LoVo (cell line): ENCODE results near the gene ATG13.
"Not testable (repeated sequence)": the region's sequence is repeated elsewhere in the genome, so short reads cannot be mapped to it uniquely, and the experiment has no call there.

ENCODE experiments used
- DNase-seq: peaks from one replicate; pipeline ENCODE4 v3.0.0-alpha.2; 2016; ENCODE audit warnings: low spot score

The ATG13 gene

GRCh38 chr11:46617134-46617971, at the start of gene ATG13, which contains the start of gene HARBI1:
Gene ATG13, plus strand, starts transcription at chr11:46617553. Its CDS starts 26,739 bp downstream, at chr11:46644292.
Gene HARBI1, minus strand, starts transcription at chr11:46617227. Its CDS starts 990 bp downstream, at chr11:46616237.
- peak; percentile 90 for DNase-seq

GRCh38 chr11:46570790-46571398, 46.5 kb upstream of the ATG13 start:
- no peak for DNase-seq

- no peak for DNase-seq
Measured at GRCh38 chr11:46574656-46575055, 42.7 kb upstream of the ATG13 start.

- DNase-seq: no peak
Measured at GRCh38 chr11:46577058-46577457, 40.3 kb upstream of the ATG13 start.

- no peak for DNase-seq
Measured at GRCh38 chr11:46582588-46582987, 34.8 kb upstream of the ATG13 start.

GRCh38 chr11:46583513-46583912, 33.8 kb upstream of the ATG13 start:
- not testable (repeated sequence) for DNase-seq

GRCh38 chr11:46588131-46588530, 29.2 kb upstream of the ATG13 start:
- no peak for DNase-seq

GRCh38 chr11:46588915-46589314, 28.4 kb upstream of the ATG13 start:
- no peak for DNase-seq

GRCh38 chr11:46590740-46591605, 26.4 kb upstream of the ATG13 start:
- DNase-seq: no peak

GRCh38 chr11:46593550-46594373, 23.6 kb upstream of the ATG13 start, which contains the start of gene AMBRA1:
Gene AMBRA1, minus strand, starts transcription at chr11:46594023. Its CDS starts 45,643 bp downstream, at chr11:46548380.
- peak; percentile 91 for DNase-seq

- DNase-seq: no peak
Measured at GRCh38 chr11:46594374-46594700, 23.0 kb upstream of the ATG13 start.

- no peak for DNase-seq
Measured at GRCh38 chr11:46594785-46595184, 22.6 kb upstream of the ATG13 start.

GRCh38 chr11:46597155-46597554, 20.2 kb upstream of the ATG13 start:
- DNase-seq: no peak

GRCh38 chr11:46597609-46598219, 19.6 kb upstream of the ATG13 start:
- no peak for DNase-seq

GRCh38 chr11:46599340-46600193, 17.8 kb upstream of the ATG13 start:
- no peak for DNase-seq

- DNase-seq: no peak
Measured at GRCh38 chr11:46600194-46600960, 17.0 kb upstream of the ATG13 start.

GRCh38 chr11:46601129-46601528, 16.2 kb upstream of the ATG13 start:
- no peak for DNase-seq

GRCh38 chr11:46603704-46604308, 13.5 kb upstream of the ATG13 start:
- no peak for DNase-seq

GRCh38 chr11:46604796-46605195, 12.6 kb upstream of the ATG13 start:
- no peak for DNase-seq
